SW480 (cell line): ENCODE results near the gene PROK1.
A peak's percentile ranks its signal among the peaks of the same experiment; 100 is the strongest.
"Not testable (repeated sequence)": the region's sequence is repeated elsewhere in the genome, so short reads cannot be mapped to it uniquely, and the experiment has no call there.

Source experiments
- DNase-seq: peaks from one replicate; pipeline ENCODE4 v3.0.0-alpha.2; 2016; ENCODE audit warnings: low spot score

PROK1 gene

GRCh38 chr1:110450929-110451328 is at the start of gene PROK1:
TSS of gene PROK1 (plus strand) at chr1:110451149. CDS start at chr1:110451217, 68 bp downstream.
- no peak for DNase-seq

- DNase-seq, result no peak
Measured at GRCh38 chr1:110403805-110404204, 47.1 kb upstream of the PROK1 start.

GRCh38 chr1:110404401-110404800 is 46.5 kb upstream of the PROK1 start:
- no peak for DNase-seq

- DNase-seq, result not testable (repeated sequence)
Measured at GRCh38 chr1:110406407-110406806, 44.5 kb upstream of the PROK1 start.

GRCh38 chr1:110407260-110408210 is 43.4 kb upstream of the PROK1 start, which contains the start of gene LAMTOR5:
TSS of gene LAMTOR5 (minus strand) at chr1:110407694. CDS start at chr1:110407620, 74 bp downstream.
- peak; percentile 90 for DNase-seq

GRCh38 chr1:110408488-110408887 is 42.5 kb upstream of the PROK1 start:
- DNase-seq, result no peak

GRCh38 chr1:110409316-110409715 is 41.6 kb upstream of the PROK1 start:
- no peak for DNase-seq

GRCh38 chr1:110411173-110411735 is 39.7 kb upstream of the PROK1 start:
- DNase-seq, result no peak

- peak; percentile 76 for DNase-seq
Measured at GRCh38 chr1:110412576-110412975, 38.4 kb upstream of the PROK1 start.

GRCh38 chr1:110413045-110413444 is 37.9 kb upstream of the PROK1 start:
- not testable (repeated sequence) for DNase-seq

- no peak for DNase-seq
Measured at GRCh38 chr1:110418729-110419128, 32.2 kb upstream of the PROK1 start.

- DNase-seq, result no peak
Measured at GRCh38 chr1:110420023-110420662, 30.8 kb upstream of the PROK1 start.

GRCh38 chr1:110420874-110421793 is 29.8 kb upstream of the PROK1 start:
- DNase-seq, result peak; percentile 15

- no peak for DNase-seq
Measured at GRCh38 chr1:110424699-110425611, 26.0 kb upstream of the PROK1 start.

- no peak for DNase-seq
Measured at GRCh38 chr1:110425612-110426152, 25.3 kb upstream of the PROK1 start.

- DNase-seq, result no peak
Measured at GRCh38 chr1:110426854-110427253, 24.1 kb upstream of the PROK1 start.

- DNase-seq, result no peak
Measured at GRCh38 chr1:110428946-110429345, 22.0 kb upstream of the PROK1 start.

- no peak for DNase-seq
Measured at GRCh38 chr1:110430366-110430765, 20.6 kb upstream of the PROK1 start.

- DNase-seq, result no peak
Measured at GRCh38 chr1:110430901-110431300, 20.0 kb upstream of the PROK1 start.

- DNase-seq, result no peak
Measured at GRCh38 chr1:110433213-110433612, 17.7 kb upstream of the PROK1 start.
